Measurements from ENCODE around the gene KAT5. TPM values are rescaled to one million over a fixed set of nuclear protein-coding genes. Genes with fewer than 3 reads are reported as not detected.

Gene KAT5
- total and polyA plus RNA-seq, 2 experiments from 2014 or later, result 33.3 to 34.8 TPM

GRCh38 chr11:65745049-65745448 is 33.0 kb downstream of the KAT5 start:
- Histone ChIP-seq H3K4me3 (no peak overlapping the region), H3K36me3 (ENCODE audit: insufficient read depth) (no peaks in the 10 kb centered on the region), H3K27me3 (ENCODE audit: insufficient read depth) (peaks cover 7% of the 10 kb centered on the region; the same call in 1 of the 2 replicates), H3K9me2 (ENCODE audit: insufficient read depth) (no peaks in the 10 kb centered on the region), H4K20me1 (replicated peaks; ENCODE audit: insufficient read depth) (no peaks in the 10 kb centered on the region), H3K4me1 (ENCODE audit: insufficient read depth) (no peaks in the 10 kb centered on the region), H3K4me2 (no peak overlapping the region), H3F3A (replicated peaks; ENCODE audit: low read depth) (no peaks in the 10 kb centered on the region), H3K27ac (ENCODE audit: low read depth) (no peak overlapping the region), H3K79me2 (replicated peaks; ENCODE audit: insufficient read depth) (no peaks in the 10 kb centered on the region), H2AFZ (no peak overlapping the region)
- peaks cover 10% of the 10 kb centered on the region; the same call in 2 of the 3 replicates for H3K9me3 Mint-ChIP-seq
- TF ChIP-seq, protein P1, sequence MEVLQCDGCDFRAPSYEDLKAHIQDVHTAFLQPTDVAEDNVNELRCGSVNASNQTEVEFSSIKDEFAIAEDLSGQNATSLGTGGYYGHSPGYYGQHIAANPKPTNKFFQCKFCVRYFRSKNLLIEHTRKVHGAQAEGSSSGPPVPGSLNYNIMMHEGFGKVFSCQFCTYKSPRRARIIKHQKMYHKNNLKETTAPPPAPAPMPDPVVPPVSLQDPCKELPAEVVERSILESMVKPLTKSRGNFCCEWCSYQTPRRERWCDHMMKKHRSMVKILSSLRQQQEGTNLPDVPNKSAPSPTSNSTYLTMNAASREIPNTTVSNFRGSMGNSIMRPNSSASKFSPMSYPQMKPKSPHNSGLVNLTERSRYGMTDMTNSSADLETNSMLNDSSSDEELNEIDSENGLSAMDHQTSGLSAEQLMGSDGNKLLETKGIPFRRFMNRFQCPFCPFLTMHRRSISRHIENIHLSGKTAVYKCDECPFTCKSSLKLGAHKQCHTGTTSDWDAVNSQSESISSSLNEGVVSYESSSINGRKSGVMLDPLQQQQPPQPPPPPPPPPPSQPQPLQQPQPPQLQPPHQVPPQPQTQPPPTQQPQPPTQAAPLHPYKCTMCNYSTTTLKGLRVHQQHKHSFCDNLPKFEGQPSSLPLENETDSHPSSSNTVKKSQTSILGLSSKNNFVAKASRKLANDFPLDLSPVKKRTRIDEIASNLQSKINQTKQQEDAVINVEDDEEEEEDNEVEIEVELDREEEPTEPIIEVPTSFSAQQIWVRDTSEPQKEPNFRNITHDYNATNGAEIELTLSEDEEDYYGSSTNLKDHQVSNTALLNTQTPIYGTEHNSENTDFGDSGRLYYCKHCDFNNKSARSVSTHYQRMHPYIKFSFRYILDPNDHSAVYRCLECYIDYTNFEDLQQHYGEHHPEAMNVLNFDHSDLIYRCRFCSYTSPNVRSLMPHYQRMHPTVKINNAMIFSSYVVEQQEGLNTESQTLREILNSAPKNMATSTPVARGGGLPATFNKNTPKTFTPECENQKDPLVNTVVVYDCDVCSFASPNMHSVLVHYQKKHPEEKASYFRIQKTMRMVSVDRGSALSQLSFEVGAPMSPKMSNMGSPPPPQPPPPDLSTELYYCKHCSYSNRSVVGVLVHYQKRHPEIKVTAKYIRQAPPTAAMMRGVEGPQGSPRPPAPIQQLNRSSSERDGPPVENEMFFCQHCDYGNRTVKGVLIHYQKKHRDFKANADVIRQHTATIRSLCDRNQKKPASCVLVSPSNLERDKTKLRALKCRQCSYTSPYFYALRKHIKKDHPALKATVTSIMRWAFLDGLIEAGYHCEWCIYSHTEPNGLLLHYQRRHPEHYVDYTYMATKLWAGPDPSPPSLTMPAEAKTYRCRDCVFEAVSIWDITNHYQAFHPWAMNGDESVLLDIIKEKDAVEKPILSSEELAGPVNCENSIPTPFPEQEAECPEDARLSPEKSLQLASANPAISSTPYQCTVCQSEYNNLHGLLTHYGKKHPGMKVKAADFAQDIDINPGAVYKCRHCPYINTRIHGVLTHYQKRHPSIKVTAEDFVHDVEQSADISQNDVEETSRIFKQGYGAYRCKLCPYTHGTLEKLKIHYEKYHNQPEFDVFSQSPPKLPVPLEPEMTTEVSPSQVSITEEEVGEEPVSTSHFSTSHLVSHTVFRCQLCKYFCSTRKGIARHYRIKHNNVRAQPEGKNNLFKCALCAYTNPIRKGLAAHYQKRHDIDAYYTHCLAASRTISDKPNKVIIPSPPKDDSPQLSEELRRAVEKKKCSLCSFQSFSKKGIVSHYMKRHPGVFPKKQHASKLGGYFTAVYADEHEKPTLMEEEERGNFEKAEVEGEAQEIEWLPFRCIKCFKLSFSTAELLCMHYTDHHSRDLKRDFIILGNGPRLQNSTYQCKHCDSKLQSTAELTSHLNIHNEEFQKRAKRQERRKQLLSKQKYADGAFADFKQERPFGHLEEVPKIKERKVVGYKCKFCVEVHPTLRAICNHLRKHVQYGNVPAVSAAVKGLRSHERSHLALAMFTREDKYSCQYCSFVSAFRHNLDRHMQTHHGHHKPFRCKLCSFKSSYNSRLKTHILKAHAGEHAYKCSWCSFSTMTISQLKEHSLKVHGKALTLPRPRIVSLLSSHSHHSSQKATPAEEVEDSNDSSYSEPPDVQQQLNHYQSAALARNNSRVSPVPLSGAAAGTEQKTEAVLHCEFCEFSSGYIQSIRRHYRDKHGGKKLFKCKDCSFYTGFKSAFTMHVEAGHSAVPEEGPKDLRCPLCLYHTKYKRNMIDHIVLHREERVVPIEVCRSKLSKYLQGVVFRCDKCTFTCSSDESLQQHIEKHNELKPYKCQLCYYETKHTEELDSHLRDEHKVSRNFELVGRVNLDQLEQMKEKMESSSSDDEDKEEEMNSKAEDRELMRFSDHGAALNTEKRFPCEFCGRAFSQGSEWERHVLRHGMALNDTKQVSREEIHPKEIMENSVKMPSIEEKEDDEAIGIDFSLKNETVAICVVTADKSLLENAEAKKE (CRISPR knock-in tag; IDR thresholded peaks at IDR 0.05), result no peak
- TF ChIP-seq, protein P2, sequence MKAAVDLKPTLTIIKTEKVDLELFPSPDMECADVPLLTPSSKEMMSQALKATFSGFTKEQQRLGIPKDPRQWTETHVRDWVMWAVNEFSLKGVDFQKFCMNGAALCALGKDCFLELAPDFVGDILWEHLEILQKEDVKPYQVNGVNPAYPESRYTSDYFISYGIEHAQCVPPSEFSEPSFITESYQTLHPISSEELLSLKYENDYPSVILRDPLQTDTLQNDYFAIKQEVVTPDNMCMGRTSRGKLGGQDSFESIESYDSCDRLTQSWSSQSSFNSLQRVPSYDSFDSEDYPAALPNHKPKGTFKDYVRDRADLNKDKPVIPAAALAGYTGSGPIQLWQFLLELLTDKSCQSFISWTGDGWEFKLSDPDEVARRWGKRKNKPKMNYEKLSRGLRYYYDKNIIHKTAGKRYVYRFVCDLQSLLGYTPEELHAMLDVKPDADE (IDR thresholded peaks at IDR 0.05), result no peak
- TF ChIP-seq JUNB (IDR thresholded peaks at IDR 0.05; ENCODE audit: unreplicated experiment) (no peak), EZH2 (IDR thresholded peaks at IDR 0.05; ENCODE audit: low read depth, unreplicated experiment) (no peak), ZNF114 (CRISPR knock-in tag; IDR thresholded peaks at IDR 0.05) (no peak), POLR2AphosphoS5 (IDR thresholded peaks at IDR 0.05; ENCODE audit: low read depth) (no peak), REST (IDR thresholded peaks at IDR 0.05; ENCODE audit: unreplicated experiment) (no peak), ZNF331 (CRISPR knock-in tag; IDR thresholded peaks at IDR 0.05; ENCODE audit: low read depth) (no peak), STAT1 (IDR thresholded peaks at IDR 0.05; ENCODE audit: unreplicated experiment) (no peak), CREB1 (CRISPR knock-in tag; IDR thresholded peaks at IDR 0.05; ENCODE audit: low read depth) (no peak), NANOG (IDR thresholded peaks at IDR 0.05; ENCODE audit: borderline replicate concordance) (no peak), EZH2phosphoT487 (IDR thresholded peaks at IDR 0.05; ENCODE audit: unreplicated experiment) (no peak)
- TF ChIP-seq, protein P3, sequence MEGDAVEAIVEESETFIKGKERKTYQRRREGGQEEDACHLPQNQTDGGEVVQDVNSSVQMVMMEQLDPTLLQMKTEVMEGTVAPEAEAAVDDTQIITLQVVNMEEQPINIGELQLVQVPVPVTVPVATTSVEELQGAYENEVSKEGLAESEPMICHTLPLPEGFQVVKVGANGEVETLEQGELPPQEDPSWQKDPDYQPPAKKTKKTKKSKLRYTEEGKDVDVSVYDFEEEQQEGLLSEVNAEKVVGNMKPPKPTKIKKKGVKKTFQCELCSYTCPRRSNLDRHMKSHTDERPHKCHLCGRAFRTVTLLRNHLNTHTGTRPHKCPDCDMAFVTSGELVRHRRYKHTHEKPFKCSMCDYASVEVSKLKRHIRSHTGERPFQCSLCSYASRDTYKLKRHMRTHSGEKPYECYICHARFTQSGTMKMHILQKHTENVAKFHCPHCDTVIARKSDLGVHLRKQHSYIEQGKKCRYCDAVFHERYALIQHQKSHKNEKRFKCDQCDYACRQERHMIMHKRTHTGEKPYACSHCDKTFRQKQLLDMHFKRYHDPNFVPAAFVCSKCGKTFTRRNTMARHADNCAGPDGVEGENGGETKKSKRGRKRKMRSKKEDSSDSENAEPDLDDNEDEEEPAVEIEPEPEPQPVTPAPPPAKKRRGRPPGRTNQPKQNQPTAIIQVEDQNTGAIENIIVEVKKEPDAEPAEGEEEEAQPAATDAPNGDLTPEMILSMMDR (conservative IDR thresholded peaks at IDR 0.05; ENCODE audit: low read depth in 2 of 2), result no peak
- no peak overlapping the region for H3K27ac Mint-ChIP-seq
- no peaks in the 10 kb centered on the region for H3K36me3 Mint-ChIP-seq (ENCODE audit: low read depth)
- no peak for ATAC-seq
- DNase-seq (ENCODE audit: low spot score), result no peak
- H3K4me1 Mint-ChIP-seq, result no peaks in the 10 kb centered on the region; the same call in 2 of the 3 replicates
- H3K27me3 Mint-ChIP-seq (ENCODE audit: insufficient read depth, low read depth, poor library complexity), result peaks cover 1% of the 10 kb centered on the region
- H3K4me3 Mint-ChIP-seq, result no peak overlapping the region

Measured in GM23338 (cell line).